HCT116 (cell line): ENCODE results near the gene MYH10. TPM values are rescaled to one million over a fixed set of nuclear protein-coding genes. Genes with fewer than 3 reads are reported as not detected.

Source experiments
- ATAC-seq: fragments of 200-7000 bp; cut with Tn5 transposase; 2 replicates; pipeline ENCODE4 v1.9.1; 2020; ENCODE audit warnings: mild to moderate bottlenecking, moderate library complexity
- BruUV-seq: library from RNA; stranded (reverse); fragments of 400-500 nt; replicated peaks from 2 replicates; lab custom pipeline; 2021; lab: Mats Ljungman, UMichigan
- CTCF ChIA-PET: fragments of 300-600 bp; sonication (Branson Sonifier 250); formaldehyde crosslinking; loops from one replicate; lab custom pipeline; 2021; ENCODE audit warnings: antibody characterized with exemption; lab: Charles Lee
- POLR2A ChIA-PET: fragments of 300-600, 350-600 bp; sonication (Branson Sonifier 250); formaldehyde crosslinking; loops from one replicate; lab custom pipeline; 2021; ENCODE audit warnings: antibody characterized with exemption; lab: Charles Lee
- RAD21 ChIA-PET, 2 experiments: fragments of 300-600 bp; sonication (Branson Sonifier 250); formaldehyde crosslinking; loops; one replicate each; lab custom pipeline; 2023; ENCODE audit warnings: low total read pairs in 2 of 2; ENCODE audit not compliant: uncharacterized antibody in 2 of 2, unreplicated experiment in 2 of 2, low non-redundant PET in 1 of 2; lab: Charles Lee
- DNase-seq: peaks from one replicate; pipeline ENCODE4 v3.0.0-alpha.2; 2010; ENCODE audit warnings: low read depth, low spot score
- H2AFZ ChIP-seq: fragments of 200-600 bp; shearing (Covaris generic), sonication (generic); 2 replicates; pipeline ENCODE4 v1.6.1; 2017; ENCODE audit warnings: low read depth, mixed run types, mixed read lengths, antibody characterized with exemption, low read length; ENCODE audit not compliant: poor library complexity, severe bottlenecking
- H3K27ac ChIP-seq: 2 replicates; pipeline ENCODE4 v1.5.1; 2012; ENCODE audit warnings: low read depth, low read length
- H3K27me3 ChIP-seq: fragments of 200-600 bp; sonication (generic); 2 replicates; pipeline ENCODE4 v1.6.1; 2016; ENCODE audit warnings: mixed run types, low read length, mixed read lengths; ENCODE audit not compliant: insufficient read depth
- H3K36me3 ChIP-seq, 2 experiments: fragments of 200-500 bp in 1 of 2; fragments of 200-600 bp in 1 of 2; sonication (Bioruptor generic) in 1 of 2; sonication (generic) in 1 of 2; 2 replicates each; pipeline versions ENCODE4 v1.5.1 to v1.6.1; 2014 to 2016; ENCODE audit warnings: low read length in 2 of 2, inconsistent platforms in 1 of 2, mixed read lengths in 1 of 2, mixed run types in 1 of 2; ENCODE audit not compliant: insufficient read depth in 2 of 2, control insufficient read depth in 1 of 2
- H3K4me1 ChIP-seq, 2 experiments: fragments of 200-600 bp in 1 of 2; sonication (generic) in 1 of 2; 2 replicates each; pipeline versions ENCODE4 v1.5.1 to v1.6.1; 2012 to 2017; ENCODE audit warnings: low read length in 2 of 2, inconsistent platforms in 1 of 2, mild to moderate bottlenecking in 1 of 2, mixed read lengths in 1 of 2, mixed run types in 1 of 2, moderate library complexity in 1 of 2; ENCODE audit not compliant: insufficient read depth in 2 of 2, control insufficient read depth in 1 of 2
- H3K4me2 ChIP-seq: fragments of 200-600 bp; sonication (generic); 2 replicates; pipeline ENCODE4 v1.6.1; 2017; ENCODE audit warnings: mixed run types, low read length, mixed read lengths
- H3K4me3 ChIP-seq, 2 experiments: fragments of 200-600 bp in 1 of 2; sonication (generic) in 1 of 2; replicated peaks in 1 of 2; 2 replicates each; pipeline ENCODE4 v1.5.1; 2011 to 2016; ENCODE audit warnings: low read length in 2 of 2, control low read depth in 1 of 2, low read depth in 1 of 2, mild to moderate bottlenecking in 1 of 2, mixed read lengths in 1 of 2, mixed run types in 1 of 2
- H3K79me2 ChIP-seq: fragments of 200-600 bp; sonication (generic); 2 replicates; pipeline ENCODE4 v1.6.1; 2017; ENCODE audit warnings: mild to moderate bottlenecking, mixed run types, low read length, moderate library complexity, mixed read lengths; ENCODE audit not compliant: insufficient read depth
- H3K9ac ChIP-seq: fragments of 200-600 bp; sonication (generic); 2 replicates; pipeline ENCODE4 v1.6.1; 2016; ENCODE audit warnings: low read length, mixed read lengths
- H3K9me2 ChIP-seq: fragments of 200-600 bp; sonication (generic), shearing (Covaris generic); 2 replicates; pipeline ENCODE4 v1.6.1; 2017; ENCODE audit warnings: mixed run types, mild to moderate bottlenecking, moderate library complexity; ENCODE audit not compliant: insufficient read depth
- H3K9me3 ChIP-seq, 2 experiments: fragments of 200-500 bp in 1 of 2; fragments of 200-600 bp in 1 of 2; sonication (Bioruptor generic) in 1 of 2; sonication (generic) in 1 of 2; 2 replicates each; pipeline ENCODE4 v1.6.1; 2014 to 2017; ENCODE audit warnings: low read length in 2 of 2, mixed read lengths in 2 of 2, inconsistent platforms in 1 of 2, low read depth in 1 of 2, mild to moderate bottlenecking in 1 of 2, mixed run types in 1 of 2, moderate library complexity in 1 of 2; ENCODE audit not compliant: control insufficient read depth in 1 of 2, insufficient read depth in 1 of 2
- H4K20me1 ChIP-seq: fragments of 200-600 bp; sonication (generic), shearing (Covaris generic); 2 replicates; pipeline ENCODE4 v1.6.1; 2017; ENCODE audit warnings: mixed run types, mild to moderate bottlenecking, moderate library complexity; ENCODE audit not compliant: insufficient read depth
- CBX3 ChIP-seq: IDR thresholded peaks from 2 replicates; pipeline ENCODE4 v1.6.1; 2012; ENCODE audit warnings: low read depth
- CEBPB ChIP-seq: IDR thresholded peaks from 2 replicates; pipeline ENCODE4 v1.6.1; 2012; ENCODE audit warnings: low read depth
- CTCF ChIP-seq, 3 experiments: fragments of 200-600 bp in 1 of 3; sonication (generic) in 1 of 3; IDR thresholded peaks in 2 of 3; conservative IDR thresholded peaks in 1 of 3; 2 replicates each; pipeline ENCODE4 v1.5.1; 2012 to 2017; ENCODE audit warnings: low read depth in 2 of 3, low read length in 2 of 3, antibody characterized with exemption in 1 of 3, borderline replicate concordance in 1 of 3, control low read depth in 1 of 3, mild to moderate bottlenecking in 1 of 3, mixed read lengths in 1 of 3, mixed run types in 1 of 3, moderate library complexity in 1 of 3; ENCODE audit not compliant: insufficient read depth in 1 of 3
- EGR1 ChIP-seq: IDR thresholded peaks from 2 replicates; pipeline ENCODE4 v1.6.1; 2012; ENCODE audit warnings: low read depth
- ELF1 ChIP-seq: IDR thresholded peaks from 2 replicates; pipeline ENCODE4 v1.6.1; 2012; ENCODE audit warnings: low read depth, borderline replicate concordance
- EZH2 ChIP-seq: fragments of 200-600 bp; sonication (generic); IDR thresholded peaks from 2 replicates; pipeline ENCODE4 v1.6.1; 2017; ENCODE audit warnings: antibody characterized with exemption, mixed run types
- EZH2phosphoT487 ChIP-seq: fragments of 200-600 bp; IDR thresholded peaks from 2 replicates; pipeline ENCODE4 v1.6.1; 2018; ENCODE audit warnings: antibody characterized with exemption, borderline replicate concordance
- FOSL1 ChIP-seq: IDR thresholded peaks from 2 replicates; pipeline ENCODE4 v1.6.1; 2012; ENCODE audit warnings: low read depth
- JUND ChIP-seq: IDR thresholded peaks from 2 replicates; pipeline ENCODE4 v1.6.1; 2012
- POLR2AphosphoS5 ChIP-seq: IDR thresholded peaks from 2 replicates; pipeline ENCODE4 v1.6.1; 2011; ENCODE audit warnings: mild to moderate bottlenecking, low read depth, low read length, moderate library complexity
- SIN3A ChIP-seq: IDR thresholded peaks from 2 replicates; pipeline ENCODE4 v1.6.1; 2012; ENCODE audit warnings: low read depth
- ZFX ChIP-seq: fragments of 450-650 bp; IDR thresholded peaks from 2 replicates; pipeline ENCODE4 v1.6.1; 2017
- ZNF274 ChIP-seq: fragments of 200-500 bp; sonication (Bioruptor generic); IDR thresholded peaks from 2 replicates; pipeline ENCODE4 v1.6.1; 2014; ENCODE audit warnings: mild to moderate bottlenecking, low read depth, low read length, inconsistent platforms
- intact Hi-C: fragments of 100-400 bp; cut with micrococcal nuclease; formaldehyde crosslinking; loops from 2 replicates; pipeline ENCODE4 v1.10.0; 2022
- total RNA-seq: library from RNA; stranded (reverse); gene quantifications from one replicate; pipeline ENCODE4 v1.2.1, GENCODE V29; 2021; ENCODE audit not compliant: unreplicated experiment

Gene MYH10
- total RNA-seq, 1 experiment from 2014 or later: 39.2 TPM

- TF ChIP-seq CTCF (IDR thresholded peaks at IDR 0.05 in 2 of 3, conservative IDR thresholded peaks at IDR 0.05 in 1 of 3; ENCODE audit: borderline replicate concordance in 1 of 3, insufficient read depth in 1 of 3, low read depth in 2 of 3, low read length in 2 of 3): no peak
- TF ChIP-seq EZH2phosphoT487: no peak
- no peak for TF ChIP-seq FOSL1
- TF ChIP-seq ELF1: no peak
- no peak for TF ChIP-seq EGR1
Observed at GRCh38 chr17:8435245-8436168, 195.0 kb downstream of the MYH10 start, which contains the start of gene NDEL1 (continued).

GRCh38 chr17:8430966-8431365 is 199.6 kb downstream of the MYH10 start:
- POLR2A ChIA-PET: no interaction called here
- Histone ChIP-seq H3K9me2 (no peaks in the 10 kb centered on the region), H3K79me2 (peaks cover 1% of the 10 kb centered on the region; the same call in 1 of the 2 replicates), H3K27me3 (no peaks in the 10 kb centered on the region), H3K4me2 (no peak overlapping the region), H4K20me1 (no peaks in the 10 kb centered on the region), H2AFZ (no peak overlapping the region), H3K36me3 (no peaks in the 10 kb centered on the region), H3K9ac (no peak overlapping the region)
- no TSS peak for BruUV-seq
- CTCF ChIA-PET: no interaction called here
- ATAC-seq: no peak
- TF ChIP-seq ZNF274: no peak
- TF ChIP-seq EZH2phosphoT487: no peak
- no peak for TF ChIP-seq SIN3A
- TF ChIP-seq ELF1: no peak
- no peak for TF ChIP-seq JUND
- TF ChIP-seq CEBPB: no peak
- TF ChIP-seq EGR1: no peak
- no peak for TF ChIP-seq ZFX
- TF ChIP-seq CBX3: no peak
- TF ChIP-seq POLR2AphosphoS5: no peak
- TF ChIP-seq EZH2: no peak
- TF ChIP-seq, all 23 proteins: peak for 0
- Histone ChIP-seq H3K4me3 (no peak overlapping the region), H3K9me3 (no peaks in the 10 kb centered on the region), H3K27ac (no peak overlapping the region), H3K4me1 (peaks cover 0 to 11% of the 10 kb centered on the region in 2 experiments; a peak in 1 of 4 replicates)
- DNase-seq: no peak
- RAD21 ChIA-PET: no interaction called here
- intact Hi-C loops: no loop called here
